WTC11 (cell line): ENCODE measurements around the gene MVD. TPM values are rescaled to one million over a fixed set of nuclear protein-coding genes. Genes with fewer than 3 reads are reported as not detected.

Experiments used
- ATAC-seq: fragments of 200-7000 bp; cut with Tn5 transposase; 2 replicates; pipeline ENCODE4 v1.10.0; 2021; ENCODE audit warnings: mild to moderate bottlenecking, moderate library complexity
- CTCF ChIA-PET: fragments of 300-600 bp; sonication (Branson Sonifier 250); formaldehyde crosslinking; loops from one replicate; lab custom pipeline; 2021; ENCODE audit warnings: antibody characterized with exemption; lab: Charles Lee
- POLR2A ChIA-PET: fragments of 350-600 bp; sonication (Branson Sonifier 250); formaldehyde crosslinking; loops from one replicate; lab custom pipeline; 2021; ENCODE audit warnings: antibody characterized with exemption; lab: Charles Lee
- DNase-seq: peaks from one replicate; pipeline ENCODE4 v3.0.0; 2021; ENCODE audit warnings: low spot score
- H3K27ac Mint-ChIP-seq: 2 replicates; pipeline ENCODE4 v1.8.0; 2021; ENCODE audit warnings: mixed read lengths
- H3K27me3 Mint-ChIP-seq: 2 replicates; pipeline ENCODE4 v1.8.0; 2021; ENCODE audit warnings: low read depth, mild to moderate bottlenecking, moderate library complexity, mixed read lengths
- H3K36me3 Mint-ChIP-seq: 2 replicates; pipeline ENCODE4 v1.8.0; 2021; ENCODE audit warnings: mixed read lengths
- H3K4me1 Mint-ChIP-seq: 2 replicates; pipeline ENCODE4 v1.8.0; 2022; ENCODE audit warnings: mixed read lengths
- H3K4me3 Mint-ChIP-seq: 2 replicates; pipeline ENCODE4 v1.8.0; 2021; ENCODE audit warnings: mild to moderate bottlenecking, moderate library complexity, mixed read lengths
- H3K9me3 Mint-ChIP-seq: 2 replicates; pipeline ENCODE4 v1.8.0; 2021; ENCODE audit warnings: mixed read lengths
- AR ChIP-seq: fragments of 250-450 bp; sonication (Bioruptor Pico); IDR thresholded peaks from 2 replicates; pipeline ENCODE4 v1.9.0; 2021; ENCODE audit warnings: mild to moderate bottlenecking
- ARID4B ChIP-seq: sonication (generic); formaldehyde crosslinking; IDR thresholded peaks from 2 replicates; pipeline ENCODE4 v1.8.0; 2023; ENCODE audit warnings: missing genetic modification reagents, mild to moderate bottlenecking, borderline replicate concordance
- ERG ChIP-seq: fragments of 250-450 bp; sonication (Bioruptor Pico); IDR thresholded peaks from 2 replicates; pipeline ENCODE4 v1.8.0; 2021; ENCODE audit warnings: mild to moderate bottlenecking
- ETV6 ChIP-seq: sonication (generic); formaldehyde crosslinking; IDR thresholded peaks from 2 replicates; pipeline ENCODE4 v1.8.1; 2022; ENCODE audit warnings: mild to moderate bottlenecking, missing genetic modification reagents
- HMGA2 ChIP-seq: fragments of 250-450 bp; sonication (Bioruptor Pico); IDR thresholded peaks from 2 replicates; pipeline ENCODE4 v1.4.0; 2021; ENCODE audit warnings: mild to moderate bottlenecking, moderate library complexity
- IRF2 ChIP-seq: sonication (generic); formaldehyde crosslinking; IDR thresholded peaks from 2 replicates; pipeline ENCODE4 v1.8.0; 2022; ENCODE audit warnings: low read depth, missing genetic modification reagents, borderline replicate concordance
- KAT7 ChIP-seq: sonication (generic); formaldehyde crosslinking; IDR thresholded peaks from 2 replicates; pipeline ENCODE4 v1.8.1; 2023; ENCODE audit warnings: missing genetic modification reagents, mild to moderate bottlenecking, borderline replicate concordance
- MXD4 ChIP-seq: fragments of 250-450 bp; sonication (Bioruptor Pico); IDR thresholded peaks from 2 replicates; pipeline ENCODE4 v1.8.0; 2021; ENCODE audit warnings: mild to moderate bottlenecking, moderate library complexity, borderline replicate concordance
- MYBL2 ChIP-seq: sonication (generic); formaldehyde crosslinking; IDR thresholded peaks from 2 replicates; pipeline ENCODE4 v1.8.1; 2023; ENCODE audit warnings: mild to moderate bottlenecking, moderate library complexity, missing genetic modification reagents
- RORB ChIP-seq: fragments of 250-450 bp; sonication (Bioruptor Pico); IDR thresholded peaks from 2 replicates; pipeline ENCODE4 v1.9.0; 2021; ENCODE audit warnings: mild to moderate bottlenecking
- TEAD4 ChIP-seq: sonication (generic); formaldehyde crosslinking; IDR thresholded peaks from 2 replicates; pipeline ENCODE4 v1.8.0; 2022; ENCODE audit warnings: mild to moderate bottlenecking, missing genetic modification reagents
- ZBTB21 ChIP-seq: sonication (generic); formaldehyde crosslinking; IDR thresholded peaks from 2 replicates; pipeline ENCODE4 v1.8.1; 2023; ENCODE audit warnings: mild to moderate bottlenecking, missing genetic modification reagents, borderline replicate concordance
- total RNA-seq: library from RNA; stranded (reverse); gene quantifications from 3 replicates; pipeline ENCODE4 v1.2.3, GENCODE V29; 2021
- TF ChIP-seq, protein P1 (sequence below): sonication (generic); formaldehyde crosslinking; IDR thresholded peaks from 2 replicates; pipeline ENCODE4 v1.8.1; 2023; ENCODE audit warnings: mild to moderate bottlenecking, moderate library complexity, missing genetic modification reagents
- TF ChIP-seq, protein P2 (sequence below): fragments of 250-450 bp; sonication (Bioruptor Pico); IDR thresholded peaks from 2 replicates; pipeline ENCODE4 v1.9.0; 2021; ENCODE audit warnings: mild to moderate bottlenecking, borderline replicate concordance
- TF ChIP-seq, protein P3 (sequence below): fragments of 250-450 bp; sonication (Bioruptor Pico); IDR thresholded peaks from 2 replicates; pipeline ENCODE4 v2.1.2; 2022; ENCODE audit warnings: mild to moderate bottlenecking, moderate library complexity

Gene MVD
- total RNA-seq, 1 experiment from 2014 or later: 113 TPM

GRCh38 chr16:88630433-88630832, 32.5 kb downstream of the MVD start:
- DNase-seq (no peak), ATAC-seq (no peak)
- peaks cover 9% of the 10 kb centered on the region for H3K4me1 Mint-ChIP-seq
- peaks cover 3% of the 10 kb centered on the region; the same call in 1 of the 2 replicates for H3K27me3 Mint-ChIP-seq
- H3K27ac Mint-ChIP-seq: no peak overlapping the region
- ChIA-PET POLR2A (interaction anchor here (0.6 kb wide), 1 partner anchor 87 kb away, joined by 4 read pairs; no protein-coding TSS in a partner anchor), CTCF (interaction anchor here (0.6 to 3.7 kb wide), 4 partner anchors 12 to 55 kb away, joined by 6 to 29 read pairs (median 8); no protein-coding TSS in a partner anchor)
- H3K9me3 Mint-ChIP-seq: no peaks in the 10 kb centered on the region
- TF ChIP-seq IRF2 (CRISPR knock-in tag): no peak
- no peak for TF ChIP-seq MYBL2 (CRISPR knock-in tag)
- TF ChIP-seq ARID4B (CRISPR knock-in tag): no peak
- TF ChIP-seq ETV6: no peak
- TF ChIP-seq, protein P1, sequence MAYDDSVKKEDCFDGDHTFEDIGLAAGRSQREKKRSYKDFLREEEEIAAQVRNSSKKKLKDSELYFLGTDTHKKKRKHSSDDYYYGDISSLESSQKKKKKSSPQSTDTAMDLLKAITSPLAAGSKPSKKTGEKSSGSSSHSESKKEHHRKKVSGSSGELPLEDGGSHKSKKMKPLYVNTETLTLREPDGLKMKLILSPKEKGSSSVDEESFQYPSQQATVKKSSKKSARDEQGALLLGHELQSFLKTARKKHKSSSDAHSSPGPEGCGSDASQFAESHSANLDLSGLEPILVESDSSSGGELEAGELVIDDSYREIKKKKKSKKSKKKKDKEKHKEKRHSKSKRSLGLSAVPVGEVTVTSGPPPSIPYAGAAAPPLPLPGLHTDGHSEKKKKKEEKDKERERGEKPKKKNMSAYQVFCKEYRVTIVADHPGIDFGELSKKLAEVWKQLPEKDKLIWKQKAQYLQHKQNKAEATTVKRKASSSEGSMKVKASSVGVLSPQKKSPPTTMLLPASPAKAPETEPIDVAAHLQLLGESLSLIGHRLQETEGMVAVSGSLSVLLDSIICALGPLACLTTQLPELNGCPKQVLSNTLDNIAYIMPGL (CRISPR knock-in tag): no peak
- TF ChIP-seq KAT7 (CRISPR knock-in tag): no peak
- TF ChIP-seq, protein P2, sequence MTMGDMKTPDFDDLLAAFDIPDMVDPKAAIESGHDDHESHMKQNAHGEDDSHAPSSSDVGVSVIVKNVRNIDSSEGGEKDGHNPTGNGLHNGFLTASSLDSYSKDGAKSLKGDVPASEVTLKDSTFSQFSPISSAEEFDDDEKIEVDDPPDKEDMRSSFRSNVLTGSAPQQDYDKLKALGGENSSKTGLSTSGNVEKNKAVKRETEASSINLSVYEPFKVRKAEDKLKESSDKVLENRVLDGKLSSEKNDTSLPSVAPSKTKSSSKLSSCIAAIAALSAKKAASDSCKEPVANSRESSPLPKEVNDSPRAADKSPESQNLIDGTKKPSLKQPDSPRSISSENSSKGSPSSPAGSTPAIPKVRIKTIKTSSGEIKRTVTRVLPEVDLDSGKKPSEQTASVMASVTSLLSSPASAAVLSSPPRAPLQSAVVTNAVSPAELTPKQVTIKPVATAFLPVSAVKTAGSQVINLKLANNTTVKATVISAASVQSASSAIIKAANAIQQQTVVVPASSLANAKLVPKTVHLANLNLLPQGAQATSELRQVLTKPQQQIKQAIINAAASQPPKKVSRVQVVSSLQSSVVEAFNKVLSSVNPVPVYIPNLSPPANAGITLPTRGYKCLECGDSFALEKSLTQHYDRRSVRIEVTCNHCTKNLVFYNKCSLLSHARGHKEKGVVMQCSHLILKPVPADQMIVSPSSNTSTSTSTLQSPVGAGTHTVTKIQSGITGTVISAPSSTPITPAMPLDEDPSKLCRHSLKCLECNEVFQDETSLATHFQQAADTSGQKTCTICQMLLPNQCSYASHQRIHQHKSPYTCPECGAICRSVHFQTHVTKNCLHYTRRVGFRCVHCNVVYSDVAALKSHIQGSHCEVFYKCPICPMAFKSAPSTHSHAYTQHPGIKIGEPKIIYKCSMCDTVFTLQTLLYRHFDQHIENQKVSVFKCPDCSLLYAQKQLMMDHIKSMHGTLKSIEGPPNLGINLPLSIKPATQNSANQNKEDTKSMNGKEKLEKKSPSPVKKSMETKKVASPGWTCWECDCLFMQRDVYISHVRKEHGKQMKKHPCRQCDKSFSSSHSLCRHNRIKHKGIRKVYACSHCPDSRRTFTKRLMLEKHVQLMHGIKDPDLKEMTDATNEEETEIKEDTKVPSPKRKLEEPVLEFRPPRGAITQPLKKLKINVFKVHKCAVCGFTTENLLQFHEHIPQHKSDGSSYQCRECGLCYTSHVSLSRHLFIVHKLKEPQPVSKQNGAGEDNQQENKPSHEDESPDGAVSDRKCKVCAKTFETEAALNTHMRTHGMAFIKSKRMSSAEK (CRISPR knock-in tag): no peak
- TF ChIP-seq ZBTB21 (CRISPR knock-in tag): no peak
- no peak for TF ChIP-seq HMGA2 (CRISPR knock-in tag)
- H3K4me3 Mint-ChIP-seq: no peak overlapping the region
- H3K36me3 Mint-ChIP-seq: peaks cover 30% of the 10 kb centered on the region

DNA sequence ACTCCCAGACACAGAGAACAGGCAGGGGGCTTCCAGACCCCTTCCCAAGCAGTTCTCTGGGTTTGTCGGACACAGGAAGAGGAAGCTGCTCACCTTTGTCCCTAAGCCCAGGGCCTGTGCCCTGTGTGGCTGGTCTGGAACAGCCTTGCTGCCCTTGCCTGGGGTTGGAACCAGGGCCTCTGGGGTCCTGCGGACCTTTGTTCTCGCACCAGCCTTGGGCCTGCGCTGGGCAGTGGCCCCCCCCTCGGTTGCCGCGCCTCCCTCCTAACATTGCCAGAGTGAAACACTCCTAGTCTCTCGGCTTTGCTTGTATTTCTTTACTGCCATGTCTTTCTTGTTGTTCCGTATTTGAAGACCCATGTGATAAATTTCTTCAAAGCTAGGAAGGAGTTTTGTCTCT, 33.1 kb downstream of the MVD start:
- POLR2A ChIA-PET: interaction anchor here (0.6 kb wide), 1 partner anchor 87 kb away, joined by 4 read pairs; no protein-coding TSS in a partner anchor
- no peak for DNase-seq
- Mint-ChIP-seq H3K36me3 (peaks cover 33% of the 10 kb centered on the region), H3K9me3 (no peaks in the 10 kb centered on the region), H3K27ac (no peak overlapping the region), H3K4me3 (no peak overlapping the region), H3K27me3 (no peaks in the 10 kb centered on the region), H3K4me1 (peaks cover 6% of the 10 kb centered on the region)
- ATAC-seq: no peak
- CTCF ChIA-PET: interaction anchor here (0.6 to 3.7 kb wide), 6 partner anchors 9 to 852 kb away, joined by 3 to 29 read pairs (median 8); partner anchors contain the start of gene IL17C
- TF ChIP-seq RORB (CRISPR knock-in tag) (no peak), ERG (no peak), HMGA2 (CRISPR knock-in tag) (no peak), MXD4 (no peak), TEAD4 (CRISPR knock-in tag) (no peak), AR (no peak)
- TF ChIP-seq, protein P1 (CRISPR knock-in tag): no peak
- TF ChIP-seq, protein P3, sequence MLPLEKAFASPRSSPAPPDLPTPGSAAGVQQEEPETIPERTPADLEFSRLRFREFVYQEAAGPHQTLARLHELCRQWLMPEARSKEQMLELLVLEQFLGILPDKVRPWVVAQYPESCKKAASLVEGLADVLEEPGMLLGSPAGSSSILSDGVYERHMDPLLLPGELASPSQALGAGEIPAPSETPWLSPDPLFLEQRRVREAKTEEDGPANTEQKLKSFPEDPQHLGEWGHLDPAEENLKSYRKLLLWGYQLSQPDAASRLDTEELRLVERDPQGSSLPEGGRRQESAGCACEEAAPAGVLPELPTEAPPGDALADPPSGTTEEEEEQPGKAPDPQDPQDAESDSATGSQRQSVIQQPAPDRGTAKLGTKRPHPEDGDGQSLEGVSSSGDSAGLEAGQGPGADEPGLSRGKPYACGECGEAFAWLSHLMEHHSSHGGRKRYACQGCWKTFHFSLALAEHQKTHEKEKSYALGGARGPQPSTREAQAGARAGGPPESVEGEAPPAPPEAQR (CRISPR knock-in tag): no peak
